D721Med (cell line): ENCODE results near the gene OR7G3.

Experiments used
- DNase-seq: peaks from one replicate; pipeline ENCODE4 v3.0.0; 2011; ENCODE audit warnings: low spot score; ENCODE audit not compliant: insufficient read length
- FAIRE-seq: peaks from 2 replicates; lab custom pipeline; 2011; peaks lifted over from hg19 to GRCh38; lab: Jason Lieb, UNC
- TF ChIP-seq, protein P1 (sequence below): IDR thresholded peaks from 2 replicates; pipeline ENCODE4 v1.5.1; 2012; ENCODE audit warnings: mild to moderate bottlenecking, control low read depth; ENCODE audit not compliant: insufficient read depth; ENCODE audit errors: missing control alignments

Gene OR7G3

DNA sequence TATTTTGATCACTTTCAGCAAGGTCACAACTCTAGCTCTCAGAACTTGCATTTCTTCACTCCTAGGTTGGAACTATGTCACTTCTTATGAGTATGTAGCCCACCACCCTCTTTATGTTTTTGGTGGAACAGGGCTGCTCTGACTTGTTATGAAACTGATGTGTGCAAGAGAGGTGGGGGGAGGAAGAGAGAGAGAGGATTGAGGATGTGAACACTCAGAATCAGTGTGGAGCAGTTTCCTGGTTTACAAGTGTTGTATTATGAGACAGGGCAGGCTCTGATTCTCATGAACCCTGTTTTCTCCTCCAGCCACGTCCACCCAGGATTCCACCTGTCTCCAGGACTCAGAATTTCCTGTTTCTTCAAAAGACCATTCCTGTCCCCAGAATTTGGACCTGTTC, 29.6 kb upstream of the OR7G3 start:
- no peak for DNase-seq
- TF ChIP-seq, protein P1, sequence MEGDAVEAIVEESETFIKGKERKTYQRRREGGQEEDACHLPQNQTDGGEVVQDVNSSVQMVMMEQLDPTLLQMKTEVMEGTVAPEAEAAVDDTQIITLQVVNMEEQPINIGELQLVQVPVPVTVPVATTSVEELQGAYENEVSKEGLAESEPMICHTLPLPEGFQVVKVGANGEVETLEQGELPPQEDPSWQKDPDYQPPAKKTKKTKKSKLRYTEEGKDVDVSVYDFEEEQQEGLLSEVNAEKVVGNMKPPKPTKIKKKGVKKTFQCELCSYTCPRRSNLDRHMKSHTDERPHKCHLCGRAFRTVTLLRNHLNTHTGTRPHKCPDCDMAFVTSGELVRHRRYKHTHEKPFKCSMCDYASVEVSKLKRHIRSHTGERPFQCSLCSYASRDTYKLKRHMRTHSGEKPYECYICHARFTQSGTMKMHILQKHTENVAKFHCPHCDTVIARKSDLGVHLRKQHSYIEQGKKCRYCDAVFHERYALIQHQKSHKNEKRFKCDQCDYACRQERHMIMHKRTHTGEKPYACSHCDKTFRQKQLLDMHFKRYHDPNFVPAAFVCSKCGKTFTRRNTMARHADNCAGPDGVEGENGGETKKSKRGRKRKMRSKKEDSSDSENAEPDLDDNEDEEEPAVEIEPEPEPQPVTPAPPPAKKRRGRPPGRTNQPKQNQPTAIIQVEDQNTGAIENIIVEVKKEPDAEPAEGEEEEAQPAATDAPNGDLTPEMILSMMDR: no peak
- FAIRE-seq: no peak

- TF ChIP-seq, protein P1: no peak
- DNase-seq (no peak), FAIRE-seq (no peak)
Observed at GRCh38 chr19:9155591-9155990, 28.8 kb upstream of the OR7G3 start.

DNA sequence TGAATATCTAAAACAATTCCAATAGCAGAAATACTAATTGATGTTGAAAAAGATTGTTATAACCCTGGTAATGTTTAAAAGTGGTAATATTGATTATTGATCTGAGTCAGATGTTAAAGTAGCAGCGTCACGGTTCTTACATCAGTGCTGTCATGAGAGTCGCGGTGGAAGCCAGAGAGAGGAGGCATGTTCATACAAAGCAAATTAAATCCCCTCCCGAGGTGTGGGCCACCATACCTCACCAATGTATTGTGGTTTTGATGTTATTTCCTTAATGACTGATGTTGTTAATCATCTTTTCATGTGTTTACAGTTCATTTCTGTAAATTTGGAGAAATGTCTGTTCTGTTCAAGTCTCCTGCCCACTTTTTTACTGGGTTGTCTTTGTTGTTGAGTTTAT, 24.6 kb upstream of the OR7G3 start:
- DNase-seq: no peak
- TF ChIP-seq, protein P1: no peak
- FAIRE-seq: no peak

GRCh38 chr19:9150650-9151049, 23.9 kb upstream of the OR7G3 start:
- FAIRE-seq (no peak), DNase-seq (no peak)
- TF ChIP-seq, protein P1: no peak

DNA sequence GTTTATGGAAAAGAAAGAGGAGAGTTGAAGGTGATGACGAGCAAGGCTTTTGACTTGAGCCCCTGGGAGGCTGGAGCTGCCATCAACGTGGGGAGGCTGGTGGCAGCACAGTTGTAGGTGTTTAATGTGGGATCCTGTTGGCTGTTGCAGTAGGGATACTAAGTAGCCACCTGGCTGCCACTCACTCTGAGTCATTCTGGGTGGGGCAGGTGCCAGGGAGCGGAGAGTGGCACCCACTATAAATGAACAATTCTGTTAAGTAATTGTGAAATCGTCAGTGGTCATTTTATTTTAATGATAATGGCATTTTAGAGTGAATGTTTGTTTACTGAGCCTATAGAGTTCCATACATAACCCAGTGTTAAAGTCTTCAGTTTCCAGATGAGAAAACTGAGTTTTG, 23.2 kb upstream of the OR7G3 start:
- no peak for DNase-seq
- FAIRE-seq: no peak
- TF ChIP-seq, protein P1: no peak

DNA sequence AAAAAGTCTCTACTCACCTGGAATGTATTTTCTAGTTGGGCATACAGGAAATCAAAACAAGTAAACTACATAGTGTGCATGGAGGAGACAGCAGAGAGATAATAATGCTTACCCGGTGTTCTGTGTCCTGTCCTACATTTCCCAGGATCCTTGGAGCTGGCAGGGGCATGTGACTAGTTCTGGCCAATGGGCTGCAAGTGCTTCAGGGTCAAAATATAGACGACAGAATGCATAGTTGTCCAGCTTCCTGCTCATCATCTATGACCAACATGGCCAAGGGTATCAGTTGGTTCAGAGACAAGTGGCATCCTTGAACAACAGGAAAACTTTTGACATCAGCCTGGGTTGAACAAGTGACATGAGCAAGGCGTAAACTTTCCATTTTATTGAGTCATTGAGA, 21.9 kb upstream of the OR7G3 start:
- TF ChIP-seq, protein P1: no peak
- DNase-seq (no peak), FAIRE-seq (no peak)

- DNase-seq (no peak), FAIRE-seq (no peak)
- TF ChIP-seq, protein P1: no peak
Observed at GRCh38 chr19:9146882-9147281, 20.1 kb upstream of the OR7G3 start.
